Epithelial cell of proximal tubule (primary cell): ENCODE results near the gene TMEM208. TPM values are rescaled to one million over a fixed set of nuclear protein-coding genes. Genes with fewer than 3 reads are reported as not detected.
A peak's percentile ranks its signal among the peaks of the same experiment; 100 is the strongest.

ENCODE experiments used
- DNase-seq: peaks from one replicate; pipeline ENCODE4 v3.0.0-alpha.2; 2011; ENCODE audit warnings: low read depth
- H3K4me3 ChIP-seq: 2 replicates; pipeline ENCODE4 v1.5.1; 2011; ENCODE audit warnings: low read depth, mild to moderate bottlenecking, low read length
- CTCF ChIP-seq: conservative IDR thresholded peaks from 2 replicates; pipeline ENCODE4 v1.5.1; 2012; ENCODE audit warnings: low read depth, mild to moderate bottlenecking, low read length
- total RNA-seq: library from RNA; depleted of rRNA; stranded (reverse); fragments of >200 nt; gene quantifications from 2 replicates; pipeline ENCODE4 v1.2.3, GENCODE V29; 2015

Gene TMEM208
- total RNA-seq, 1 donor from 2014 or later, result 54.8 TPM

DNA sequence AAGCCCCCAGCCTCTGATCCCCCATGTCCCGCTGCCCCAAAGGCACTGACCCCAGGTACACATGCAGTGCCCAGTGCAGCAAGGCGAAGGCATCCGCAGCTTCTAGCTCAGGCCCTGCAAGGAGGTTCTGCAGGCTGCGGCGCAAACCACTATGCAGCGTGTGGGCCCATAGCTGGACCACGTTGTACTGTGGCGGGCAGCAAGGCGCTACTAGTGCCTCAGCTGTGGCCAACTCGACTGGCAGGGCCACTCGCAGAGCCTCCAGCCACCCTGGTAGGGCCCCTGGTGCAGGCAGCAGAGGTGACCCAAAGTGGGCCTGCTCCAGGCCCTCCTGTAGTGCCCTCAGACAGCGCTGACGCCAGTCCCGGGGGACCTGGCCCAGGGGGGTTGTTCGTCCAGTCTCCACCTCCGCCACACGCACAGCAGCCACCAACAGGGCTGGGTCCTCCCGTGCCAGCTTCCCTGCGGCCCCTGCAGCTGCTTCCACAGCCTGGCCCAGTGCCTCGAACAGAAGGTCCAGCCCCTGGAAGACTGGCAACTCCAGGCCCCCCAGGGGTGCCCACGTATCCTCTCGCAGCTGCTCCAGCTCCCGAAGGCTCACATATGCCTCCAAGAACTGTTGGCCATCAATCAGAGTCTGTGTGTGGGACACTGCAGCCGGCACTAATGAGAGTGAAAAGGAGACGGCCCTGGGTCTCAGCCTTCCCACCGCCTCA is 39.6 kb upstream of the TMEM208 start:
- TF ChIP-seq CTCF, result no peak
- H3K4me3 ChIP-seq, result no peak overlapping the region
- no peak for DNase-seq

GRCh38 chr16:67188323-67188722 is 38.6 kb upstream of the TMEM208 start:
- no peak overlapping the region for H3K4me3 ChIP-seq
- TF ChIP-seq CTCF, result no peak
- no peak for DNase-seq

DNA sequence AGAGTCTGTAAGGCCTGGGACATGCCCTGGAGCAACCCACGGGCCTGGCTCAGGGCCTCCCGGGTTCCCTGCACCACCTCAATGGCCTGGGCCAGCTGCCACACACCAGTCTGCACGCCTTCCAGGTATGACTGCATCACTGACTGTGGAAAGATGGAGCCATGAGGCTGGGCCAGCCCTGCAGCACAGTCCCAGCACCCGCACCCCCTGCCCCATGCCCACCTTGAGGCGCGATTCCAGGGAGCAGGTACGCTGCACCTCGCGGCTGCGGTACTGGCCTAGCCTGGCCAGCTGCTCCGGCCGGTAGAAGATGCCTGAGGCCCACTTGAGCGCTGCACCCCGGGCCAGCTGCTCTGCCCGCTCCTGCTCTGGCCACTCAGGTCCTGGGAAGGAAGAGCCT is 38.1 kb upstream of the TMEM208 start:
- no peak for DNase-seq
- TF ChIP-seq CTCF, result no peak
- no peak overlapping the region for H3K4me3 ChIP-seq

- no peak for TF ChIP-seq CTCF
- no peak for DNase-seq
- no peak within 1 kb of the TSS for H3K4me3 ChIP-seq
Observed at GRCh38 chr16:67190041-67190440, 36.9 kb upstream of the TMEM208 start, which contains the start of gene EXOC3L1. TSS of gene EXOC3L1 (minus strand) at chr16:67190136. CDS start at chr16:67189676, 460 bp downstream.

- DNase-seq, result no peak
- TF ChIP-seq CTCF, result no peak
- H3K4me3 ChIP-seq, result no peak overlapping the region
Observed at GRCh38 chr16:67190448-67191399, 36.2 kb upstream of the TMEM208 start.

DNA sequence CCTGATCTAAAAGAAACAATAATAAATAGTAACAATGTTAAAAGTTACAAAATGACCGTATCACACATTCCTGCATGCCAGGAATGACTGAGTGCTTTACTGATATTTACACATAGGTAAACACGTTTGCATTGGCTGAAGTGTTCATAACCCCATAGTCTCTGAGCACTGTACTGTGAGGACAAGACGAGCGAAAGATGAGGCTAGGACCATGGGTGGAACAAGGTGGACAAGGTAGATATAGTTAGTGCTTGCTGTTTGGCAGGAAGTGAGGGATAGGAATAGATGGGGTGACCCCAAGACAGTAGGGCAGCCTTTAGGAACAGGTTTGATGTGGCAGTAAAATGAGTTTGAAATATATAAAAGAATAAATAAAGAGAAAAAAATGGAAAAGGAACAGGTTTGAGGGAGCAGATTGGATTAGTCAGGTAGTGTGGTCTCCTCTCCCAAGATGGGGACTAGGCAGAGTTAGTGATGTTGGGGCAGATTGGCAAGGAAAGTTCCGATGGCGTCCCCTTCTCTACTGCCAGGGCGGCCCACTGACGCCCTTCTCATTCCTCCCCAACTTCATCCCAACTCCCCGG is 35.4 kb upstream of the TMEM208 start:
- peak overlapping the region; percentile 38 for H3K4me3 ChIP-seq
- TF ChIP-seq CTCF, result no peak
- no peak for DNase-seq
